ENCODE measurements around the gene TAGLN3. TPM values are rescaled to one million over a fixed set of nuclear protein-coding genes. Genes with fewer than 3 reads are reported as not detected.
"Not testable (repeated sequence)": the region's sequence is repeated elsewhere in the genome, so short reads cannot be mapped to it uniquely, and the experiment has no call there.

TAGLN3 gene
- total RNA-seq, 1 donor from 2014 or later = 9.0 TPM

GRCh38 chr3:112030901-112031300 is 32.2 kb downstream of the TAGLN3 start:
- H3K27me3 Mint-ChIP-seq = no peaks in the 10 kb centered on the region
- no peak for TF ChIP-seq CTCF (IDR thresholded peaks at IDR 0.05; ENCODE audit: unreplicated experiment)
- no peaks in the 10 kb centered on the region for H3K9me3 Mint-ChIP-seq (ENCODE audit: low read depth)
- peaks cover 1% of the 10 kb centered on the region for H3K4me1 Mint-ChIP-seq (ENCODE audit: low read depth)
- no peak for DNase-seq (ENCODE audit: low spot score, unreplicated experiment)
- H3K27ac Mint-ChIP-seq = no peak overlapping the region
- H3K4me3 Mint-ChIP-seq (ENCODE audit: low read depth) = no peak overlapping the region
- no peaks in the 10 kb centered on the region for H3K36me3 Mint-ChIP-seq (ENCODE audit: insufficient read depth)

- Mint-ChIP-seq H3K4me3 (ENCODE audit: low read depth) (no peak overlapping the region), H3K27me3 (no peaks in the 10 kb centered on the region), H3K36me3 (ENCODE audit: insufficient read depth) (no peaks in the 10 kb centered on the region), H3K4me1 (ENCODE audit: low read depth) (peaks cover 1% of the 10 kb centered on the region), H3K27ac (no peak overlapping the region), H3K9me3 (ENCODE audit: low read depth) (no peaks in the 10 kb centered on the region)
- no peak for DNase-seq (ENCODE audit: low spot score, unreplicated experiment)
- no peak for TF ChIP-seq CTCF (IDR thresholded peaks at IDR 0.05; ENCODE audit: unreplicated experiment)
Observed at GRCh38 chr3:112032098-112032731, 33.5 kb downstream of the TAGLN3 start.

- H3K4me1 Mint-ChIP-seq (ENCODE audit: low read depth) = peaks cover 1% of the 10 kb centered on the region
- TF ChIP-seq CTCF (IDR thresholded peaks at IDR 0.05; ENCODE audit: unreplicated experiment) = no peak
- no peak for DNase-seq (ENCODE audit: low spot score, unreplicated experiment)
- no peaks in the 10 kb centered on the region for H3K27me3 Mint-ChIP-seq
- no peak within 1 kb of the TSS for H3K4me3 Mint-ChIP-seq (ENCODE audit: low read depth)
- H3K36me3 Mint-ChIP-seq (ENCODE audit: insufficient read depth) = peaks cover 1% of the 10 kb centered on the region
- peaks cover 4% of the 10 kb centered on the region for H3K9me3 Mint-ChIP-seq (ENCODE audit: low read depth)
- no peak within 1 kb of the TSS for H3K27ac Mint-ChIP-seq
Observed at GRCh38 chr3:112034436-112034835, 35.7 kb downstream of the TAGLN3 start, which contains the start of gene TMPRSS7. Gene TMPRSS7 (plus strand): TSS chr3:112034736. CDS start chr3:112034846, 110 bp downstream.

GRCh38 chr3:112035241-112035640 is 36.5 kb downstream of the TAGLN3 start:
- Mint-ChIP-seq H3K4me1 (ENCODE audit: low read depth) (peaks cover 1% of the 10 kb centered on the region), H3K9me3 (ENCODE audit: low read depth) (peaks cover 4% of the 10 kb centered on the region), H3K36me3 (ENCODE audit: insufficient read depth) (peaks cover 1% of the 10 kb centered on the region), H3K27ac (no peak overlapping the region), H3K27me3 (no peaks in the 10 kb centered on the region), H3K4me3 (ENCODE audit: low read depth) (no peak overlapping the region)
- no peak for DNase-seq (ENCODE audit: low spot score, unreplicated experiment)
- no peak for TF ChIP-seq CTCF (IDR thresholded peaks at IDR 0.05; ENCODE audit: unreplicated experiment)

- not testable (repeated sequence) for H3K9me3 Mint-ChIP-seq (ENCODE audit: low read depth); H3K4me1 Mint-ChIP-seq (ENCODE audit: low read depth); H3K36me3 Mint-ChIP-seq (ENCODE audit: insufficient read depth); DNase-seq (ENCODE audit: low spot score, unreplicated experiment); H3K4me3 Mint-ChIP-seq (ENCODE audit: low read depth); H3K27me3 Mint-ChIP-seq; H3K27ac Mint-ChIP-seq
Observed at GRCh38 chr3:112037194-112037593, 38.5 kb downstream of the TAGLN3 start.

GRCh38 chr3:112038863-112039262 is 40.1 kb downstream of the TAGLN3 start:
- no peak for TF ChIP-seq CTCF (IDR thresholded peaks at IDR 0.05; ENCODE audit: unreplicated experiment)
- H3K36me3 Mint-ChIP-seq (ENCODE audit: insufficient read depth) = peaks cover 1% of the 10 kb centered on the region
- no peak for DNase-seq (ENCODE audit: low spot score, unreplicated experiment)
- H3K4me3 Mint-ChIP-seq (ENCODE audit: low read depth) = no peak overlapping the region
- H3K27me3 Mint-ChIP-seq = no peaks in the 10 kb centered on the region
- no peaks in the 10 kb centered on the region for H3K4me1 Mint-ChIP-seq (ENCODE audit: low read depth)
- peaks cover 4% of the 10 kb centered on the region for H3K9me3 Mint-ChIP-seq (ENCODE audit: low read depth)
- no peak overlapping the region for H3K27ac Mint-ChIP-seq

Measured in progenitor cell of endocrine pancreas (in vitro differentiated cells).